Fibroblast of lung (primary cell): ENCODE data around the gene ATOX1. TPM values are rescaled to one million over a fixed set of nuclear protein-coding genes. Genes with fewer than 3 reads are reported as not detected.

ENCODE experiments used
- DNase-seq, 2 donors: peaks; one replicate each; pipeline versions ENCODE4 v3.0.0 to v3.0.0-alpha.2; 2010; ENCODE audit warnings: low read depth in 2 of 2
- H2AFZ ChIP-seq: 2 replicates; pipeline ENCODE4 v1.5.1; 2012; ENCODE audit warnings: low read length, control low read depth, inconsistent platforms
- H3K27ac ChIP-seq: 2 replicates; pipeline ENCODE4 v1.5.1; 2011; ENCODE audit warnings: low read length, control low read depth; ENCODE audit not compliant: insufficient read depth
- H3K27me3 ChIP-seq: 2 replicates; pipeline ENCODE4 v1.5.1; 2011; ENCODE audit warnings: mild to moderate bottlenecking, low read length; ENCODE audit not compliant: control insufficient read depth, insufficient read depth
- H3K36me3 ChIP-seq: 2 replicates; pipeline ENCODE4 v1.5.1; 2011; ENCODE audit warnings: low read length; ENCODE audit not compliant: control insufficient read depth, insufficient read depth
- H3K4me1 ChIP-seq: 2 replicates; pipeline ENCODE4 v1.5.1; 2011; ENCODE audit warnings: low read length; ENCODE audit not compliant: control insufficient read depth, insufficient read depth; ENCODE audit errors: extremely low read depth
- H3K4me2 ChIP-seq: 2 replicates; pipeline ENCODE4 v1.5.1; 2011; ENCODE audit warnings: low read length, control low read depth; ENCODE audit not compliant: insufficient read depth; ENCODE audit errors: extremely low read depth
- H3K4me3 ChIP-seq, 4 experiments: fragments of 200-600 bp in 1 of 4; sonication (generic) in 1 of 4; replicated peaks in 1 of 4; 2 replicates each; pipeline ENCODE4 v1.5.1; 2011 to 2016; ENCODE audit warnings: low read length in 4 of 4, low read depth in 3 of 4, mild to moderate bottlenecking in 3 of 4, control low read depth in 2 of 4, inconsistent platforms in 1 of 4, mixed read lengths in 1 of 4; ENCODE audit not compliant: insufficient read depth in 1 of 4; ENCODE audit errors: control extremely low read depth in 1 of 4
- H3K79me2 ChIP-seq: 2 replicates; pipeline ENCODE4 v1.5.1; 2012; ENCODE audit warnings: mild to moderate bottlenecking, low read length, inconsistent platforms; ENCODE audit not compliant: control insufficient read depth, insufficient read depth
- H3K9ac ChIP-seq: 2 replicates; pipeline ENCODE4 v1.5.1; 2011; ENCODE audit warnings: mild to moderate bottlenecking, low read length, control low read depth; ENCODE audit not compliant: insufficient read depth
- H3K9me3 ChIP-seq: 2 replicates; pipeline ENCODE4 v1.5.1; 2012; ENCODE audit warnings: low read depth, low read length; ENCODE audit not compliant: control insufficient read depth, insufficient read depth
- H4K20me1 ChIP-seq: 2 replicates; pipeline ENCODE4 v1.5.1; 2011; ENCODE audit warnings: low read length; ENCODE audit not compliant: control insufficient read depth, insufficient read depth; ENCODE audit errors: extremely low read depth
- CTCF ChIP-seq, 2 donors: IDR thresholded peaks in 1 of 2; conservative IDR thresholded peaks in 1 of 2; 1 replicate in 1 of 2; 2 replicates in 1 of 2; pipeline ENCODE4 v1.5.1; 2011 to 2012; ENCODE audit warnings: low read length in 2 of 2, control low read depth in 1 of 2, inconsistent platforms in 1 of 2, low read depth in 1 of 2, mild to moderate bottlenecking in 1 of 2
- EZH2 ChIP-seq: IDR thresholded peaks from 2 replicates; pipeline ENCODE4 v1.5.1; 2012; ENCODE audit warnings: low read length, control low read depth, mild to moderate bottlenecking; ENCODE audit errors: missing control alignments
- polyA plus RNA-seq, 2 donors: library from polyadenylated mRNA; depleted of rRNA in 1 of 2; stranded (reverse) in 1 of 2; unstranded in 1 of 2; fragments of >200 nt; gene quantifications; 2 replicates each; pipeline ENCODE4 v1.2.1, GENCODE V29; 2011 to 2012; ENCODE audit warnings: missing spikeins in 1 of 2
- total RNA-seq: library from RNA; depleted of rRNA; stranded (reverse); fragments of >200 nt; gene quantifications from 2 replicates; pipeline ENCODE4 v1.2.1, GENCODE V29; 2014

Gene ATOX1
- total and polyA plus RNA-seq, 2 donors (not counting 1 experiment from before 2014, with no cell fraction given) = 59.9 to 245 TPM

DNA sequence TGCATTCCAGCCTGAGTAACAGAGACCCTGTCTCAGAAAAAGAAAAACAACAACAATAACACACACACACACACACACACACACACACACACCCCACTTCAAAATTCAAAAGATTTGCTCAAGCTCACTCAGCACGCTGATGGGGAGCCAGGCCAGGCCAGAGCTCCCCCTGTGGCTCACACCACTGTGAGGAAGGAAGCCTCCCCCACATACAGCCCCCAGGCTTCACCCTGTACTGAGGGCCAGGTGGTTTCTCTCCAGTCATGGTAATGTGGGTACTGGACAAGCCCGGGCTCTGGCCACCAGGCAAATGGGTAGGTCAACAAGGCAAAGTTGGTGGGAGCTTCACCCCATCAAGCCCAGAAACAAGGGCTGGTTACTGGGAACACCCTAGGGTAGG is 19.0 kb downstream of the ATOX1 start:
- Histone ChIP-seq H3K4me2 (peak overlapping the region; percentile 84), H3K4me1 (peaks cover 24% of the 10 kb centered on the region)

DNA sequence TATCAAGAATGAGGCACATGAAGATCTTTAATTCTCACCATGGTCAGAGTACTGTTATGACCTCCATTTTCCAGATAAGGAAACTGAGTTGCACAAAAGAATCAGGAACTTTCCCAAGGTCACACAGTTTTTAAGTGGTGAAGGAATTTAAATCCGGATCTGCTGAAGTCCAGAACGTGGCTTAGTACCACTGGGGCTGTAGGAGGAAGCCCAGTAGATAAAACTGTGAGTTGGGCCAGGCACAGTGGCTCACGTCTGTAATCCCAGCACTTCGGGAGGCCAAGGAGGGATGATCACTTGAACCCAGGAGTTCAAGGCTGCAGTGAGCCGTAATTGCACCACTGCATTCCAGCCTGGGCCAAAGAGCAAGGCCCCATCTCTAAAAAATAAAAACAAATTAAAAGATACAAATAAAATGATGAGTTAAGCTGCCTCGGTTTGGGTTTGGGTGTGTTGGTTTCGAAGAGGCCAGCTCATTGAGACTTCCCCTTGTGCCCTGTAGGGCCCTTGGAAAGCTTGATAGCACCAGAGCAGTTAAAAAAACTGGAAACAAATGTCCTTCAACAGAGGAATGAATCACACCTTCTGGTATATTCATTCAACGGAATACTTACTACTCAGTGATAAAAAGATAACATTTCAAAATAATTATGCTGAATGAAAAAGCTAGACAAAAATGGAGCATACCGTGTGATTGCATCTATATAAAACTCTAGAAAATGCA is 20.1 kb downstream of the ATOX1 start:
- Histone ChIP-seq H3K36me3 (no peaks in the 10 kb centered on the region), H2AFZ (no peak overlapping the region), H4K20me1 (no peaks in the 10 kb centered on the region), H3K4me2 (no peak overlapping the region), H3K79me2 (no peaks in the 10 kb centered on the region), H3K4me1 (peaks cover 24% of the 10 kb centered on the region), H3K4me3 (no peak overlapping the region), H3K9me3 (no peaks in the 10 kb centered on the region), H3K9ac (no peak overlapping the region), H3K27ac (peak overlapping the region; percentile 93), H3K27me3 (no peaks in the 10 kb centered on the region)
- no peak for TF ChIP-seq CTCF (conservative IDR thresholded peaks at IDR 0.05 in 1 of 2, IDR thresholded peaks at IDR 0.05 in 1 of 2; ENCODE audit: low read depth in 1 of 2, low read length in 2 of 2)
- no peak for TF ChIP-seq EZH2
- DNase-seq = peak in 1 of 2 donors; percentile 70

More for the DNA sequence above, 19.0 kb downstream of the ATOX1 start:
- Histone ChIP-seq H3K9ac (peak overlapping the region; percentile 20), H3K36me3 (no peaks in the 10 kb centered on the region), H4K20me1 (no peaks in the 10 kb centered on the region), H3K27ac (peak overlapping the region; percentile 93), H3K4me3 (peak overlapping the region in 1 of 4 experiments; percentile 20), H3K27me3 (no peaks in the 10 kb centered on the region), H2AFZ (no peak overlapping the region), H3K9me3 (no peaks in the 10 kb centered on the region), H3K79me2 (no peaks in the 10 kb centered on the region)
- DNase-seq = peak in 1 of 2 donors; percentile 60
- TF ChIP-seq EZH2 (no peak), CTCF (conservative IDR thresholded peaks at IDR 0.05 in 1 of 2, IDR thresholded peaks at IDR 0.05 in 1 of 2; ENCODE audit: low read depth in 1 of 2, low read length in 2 of 2) (no peak)

DNA sequence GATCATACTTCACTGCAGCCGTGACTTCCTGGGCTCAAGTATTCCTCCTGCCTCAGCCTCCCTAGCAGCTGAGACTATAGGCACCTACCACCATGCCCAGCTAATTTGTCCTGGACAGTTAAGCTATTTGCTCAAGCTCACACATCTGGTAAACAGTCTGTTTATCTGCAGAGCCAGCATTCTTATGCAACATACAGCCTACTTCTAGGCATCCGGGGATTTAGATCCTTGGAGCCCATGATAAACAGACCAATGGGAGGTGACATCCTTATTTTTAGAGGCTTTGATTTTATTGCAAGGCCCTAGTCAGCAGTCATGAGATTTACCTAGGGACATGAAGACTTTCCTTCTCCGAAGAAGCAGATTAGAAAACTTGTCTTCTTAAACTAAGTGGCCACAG is 21.0 kb downstream of the ATOX1 start:
- no peak overlapping the region for H2AFZ ChIP-seq
- no peaks in the 10 kb centered on the region for H3K36me3 ChIP-seq
- DNase-seq = no peak
- no peaks in the 10 kb centered on the region for H3K9me3 ChIP-seq
- H3K79me2 ChIP-seq = no peaks in the 10 kb centered on the region
- no peak overlapping the region for H3K27ac ChIP-seq
- H3K4me2 ChIP-seq = no peak overlapping the region
- H3K4me1 ChIP-seq = peaks cover 22% of the 10 kb centered on the region
- TF ChIP-seq EZH2 (no peak), CTCF (conservative IDR thresholded peaks at IDR 0.05 in 1 of 2, IDR thresholded peaks at IDR 0.05 in 1 of 2; ENCODE audit: low read depth in 1 of 2, low read length in 2 of 2) (no peak)
- no peak overlapping the region for H3K9ac ChIP-seq
- no peaks in the 10 kb centered on the region for H3K27me3 ChIP-seq
- no peaks in the 10 kb centered on the region for H4K20me1 ChIP-seq
- H3K4me3 ChIP-seq = no peak overlapping the region
